T-cell (primary cell): Measurements from ENCODE around the gene TK1. TPM values are rescaled to one million over a fixed set of nuclear protein-coding genes. Genes with fewer than 3 reads are reported as not detected.
A peak's percentile ranks its signal among the peaks of the same experiment; 100 is the strongest.

Experiments
- ATAC-seq, 4 experiments: fragments of 200-7000 bp in 3 of 4; fragments of 150-1000 bp in 1 of 4; cut with Tn5 transposase; replicated peaks in 1 of 4; 1 replicate in 3 of 4; 2 replicates in 1 of 4; pipeline ENCODE4 v1.10.0; 2021; ENCODE audit warnings: moderate library complexity in 3 of 4, mild to moderate bottlenecking in 2 of 4, moderate number of reproducible peaks in 1 of 4
- CTCF ChIA-PET, 2 donors: fragments of 300-600 bp; sonication (Branson Sonifier 250); formaldehyde crosslinking; loops; one replicate each; lab custom pipeline; 2022; ENCODE audit warnings: antibody characterized with exemption in 2 of 2; lab: Charles Lee
- POLR2A ChIA-PET, 2 donors: fragments of 300-600 bp; sonication (Branson Sonifier 250); formaldehyde crosslinking; loops; one replicate each; lab custom pipeline; 2022; ENCODE audit warnings: antibody characterized with exemption in 2 of 2; lab: Charles Lee
- DNase-seq, 35 experiments: peaks; one replicate each; pipeline versions ENCODE4 v3.0.0 to v3.0.0-alpha.2; 2013 to 2023
- H3K27ac ChIP-seq: one replicate; pipeline ENCODE4 v1.5.1; 2013; ENCODE audit warnings: low read length
- H3K27me3 ChIP-seq, 2 experiments: replicated peaks in 1 of 2; 1 replicate in 1 of 2; 2 replicates in 1 of 2; pipeline versions ENCODE4 v1.6.1 to v1.7.0; 2013; ENCODE audit warnings: low read length in 1 of 2, mixed read lengths in 1 of 2; ENCODE audit not compliant: control insufficient read depth in 2 of 2, insufficient read depth in 2 of 2; ENCODE audit errors: extremely low read depth in 1 of 2
- H3K36me3 ChIP-seq, 2 donors: 1 replicate in 1 of 2; 2 replicates in 1 of 2; pipeline versions ENCODE4 v1.6.1 to v1.7.0; 2013; ENCODE audit warnings: low read length in 1 of 2; ENCODE audit not compliant: control insufficient read depth in 2 of 2, insufficient read depth in 1 of 2; ENCODE audit errors: extremely low read depth in 1 of 2
- H3K4me1 ChIP-seq, 2 experiments: 1 replicate in 1 of 2; 2 replicates in 1 of 2; pipeline versions ENCODE4 v1.6.1 to v1.7.0; 2013; ENCODE audit warnings: low read length in 2 of 2, mixed read lengths in 1 of 2; ENCODE audit not compliant: insufficient read depth in 2 of 2, control insufficient read depth in 1 of 2; ENCODE audit errors: extremely low read depth in 1 of 2
- H3K4me3 ChIP-seq, 2 donors: 1 replicate in 1 of 2; 2 replicates in 1 of 2; pipeline versions ENCODE4 v1.5.1 to v1.7.0; 2013; ENCODE audit warnings: mild to moderate bottlenecking in 2 of 2, low read length in 1 of 2, moderate library complexity in 1 of 2; ENCODE audit not compliant: control insufficient read depth in 1 of 2; ENCODE audit errors: extremely low read depth in 1 of 2
- H3K9me3 ChIP-seq: 2 replicates; pipeline ENCODE4 v1.7.0; 2013
- H3K27ac Mint-ChIP-seq, 2 donors: one replicate each; pipeline ENCODE4 v1.8.0; 2020 to 2021; ENCODE audit warnings: mild to moderate bottlenecking in 2 of 2, mixed read lengths in 2 of 2
- H3K27me3 Mint-ChIP-seq, 2 donors: one replicate each; pipeline ENCODE4 v1.8.0; 2021 to 2022; ENCODE audit warnings: mixed read lengths in 2 of 2
- H3K36me3 Mint-ChIP-seq: one replicate; pipeline ENCODE4 v1.8.0; 2021; ENCODE audit warnings: mixed read lengths
- H3K4me1 Mint-ChIP-seq, 3 donors: one replicate each; pipeline ENCODE4 v1.8.0; 2020 to 2022; ENCODE audit warnings: mixed read lengths in 3 of 3, mild to moderate bottlenecking in 1 of 3
- H3K4me3 Mint-ChIP-seq, 3 donors: one replicate each; pipeline ENCODE4 v1.8.0; 2020 to 2022; ENCODE audit warnings: mild to moderate bottlenecking in 3 of 3, mixed read lengths in 3 of 3, moderate library complexity in 3 of 3
- H3K9me3 Mint-ChIP-seq, 3 donors: one replicate each; pipeline ENCODE4 v1.8.0; 2020 to 2022; ENCODE audit warnings: mixed read lengths in 3 of 3
- WGBS: methylation state at CpG from one replicate; pipeline ENCODE4 v1.1.5; 2013; ENCODE audit warnings: missing lambda C conversion rate; ENCODE audit not compliant: insufficient coverage; 5-methylcytosine and 5-hydroxymethylcytosine counted together
- total RNA-seq, 35 experiments: library from RNA in 6 of 35; stranded (reverse) in 6 of 35; fragments of 120-200 nt in 1 of 35; gene quantifications; one replicate each; pipeline versions ENCODE4 v1.2.1 to v1.2.4 and lab custom pipeline; 2013 to 2026

The TK1 gene
- total RNA-seq, 5 donors from 2014 or later (not counting 1 experiment from before 2014, with no cell fraction given), result 1.6 to 3.3 (median 2.2) TPM

- no peaks in the 10 kb centered on the region for H3K9me3 Mint-ChIP-seq
- Histone ChIP-seq H3K4me3 (no peak overlapping the region), H3K9me3 (no peaks in the 10 kb centered on the region), H3K36me3 (peaks cover 0 to 3% of the 10 kb centered on the region in 2 donors), H3K27me3 (no peaks in the 10 kb centered on the region), H3K4me1 (peaks cover 3 to 47% of the 10 kb centered on the region in 2 experiments), H3K27ac (peak overlapping the region; percentile 48)
- no peak overlapping the region for H3K4me3 Mint-ChIP-seq
- H3K27ac Mint-ChIP-seq, result peak overlapping the region; percentile 11 to 25
- H3K4me1 Mint-ChIP-seq, result peaks cover 27 to 37% (median 33%) of the 10 kb centered on the region in 3 donors
- POLR2A ChIA-PET, result no interaction called here
- peaks cover 3% of the 10 kb centered on the region for H3K36me3 Mint-ChIP-seq
- CTCF ChIA-PET, result no interaction called here
- peak in 3 of 4 experiments; percentile 32 to 86 (median 44) for ATAC-seq
- H3K27me3 Mint-ChIP-seq, result no peaks in the 10 kb centered on the region
- 67% methylated on average over 2 of the region's 8 CpGs for WGBS
- peak in 2 of 35 experiments; percentile 44 to 48 for DNase-seq
Measured at GRCh38 chr17:78147315-78147998, 39.4 kb downstream of the TK1 start.

GRCh38 chr17:78146881-78147280 lies 40.0 kb downstream of the TK1 start:
- Histone ChIP-seq H3K36me3 (peaks cover 1 to 9% of the 10 kb centered on the region in 2 donors), H3K4me1 (peaks cover 3 to 53% of the 10 kb centered on the region in 2 experiments), H3K9me3 (no peaks in the 10 kb centered on the region), H3K27ac (peak overlapping the region; percentile 48), H3K27me3 (no peaks in the 10 kb centered on the region), H3K4me3 (no peak overlapping the region)
- Mint-ChIP-seq H3K27ac (peak overlapping the region in 1 of 2 donors; percentile 11), H3K36me3 (peaks cover 4% of the 10 kb centered on the region), H3K4me3 (no peak overlapping the region), H3K27me3 (no peaks in the 10 kb centered on the region), H3K9me3 (no peaks in the 10 kb centered on the region), H3K4me1 (peaks cover 27 to 43% (median 38%) of the 10 kb centered on the region in 3 donors)
- no peak for ATAC-seq
- POLR2A ChIA-PET, result no interaction called here
- 82% methylated on average over 3 of the region's 6 CpGs for WGBS
- no peak for DNase-seq
- CTCF ChIA-PET, result no interaction called here

- WGBS, result no CpG with 5 or more reads among the region's 7 CpGs
- no peak overlapping the region for H3K4me3 ChIP-seq
- H3K27ac ChIP-seq, result no peak overlapping the region
- Mint-ChIP-seq H3K4me3 (no peak overlapping the region), H3K36me3 (peaks cover 4% of the 10 kb centered on the region), H3K4me1 (peaks cover 29 to 47% (median 43%) of the 10 kb centered on the region in 3 donors), H3K27me3 (no peaks in the 10 kb centered on the region), H3K9me3 (no peaks in the 10 kb centered on the region), H3K27ac (peak overlapping the region in 1 of 2 donors; percentile 58)
- no peak for DNase-seq
- ATAC-seq, result no peak
- no peaks in the 10 kb centered on the region for H3K27me3 ChIP-seq
- ChIA-PET POLR2A (no interaction called here), CTCF (no interaction called here)
- no peaks in the 10 kb centered on the region for H3K9me3 ChIP-seq
- peaks cover 5 to 13% of the 10 kb centered on the region in 2 donors for H3K36me3 ChIP-seq
- H3K4me1 ChIP-seq, result peaks cover 3 to 57% of the 10 kb centered on the region in 2 experiments
Measured at GRCh38 chr17:78146471-78146869, 40.4 kb downstream of the TK1 start.

- Mint-ChIP-seq H3K4me1 (peaks cover 40 to 56% (median 52%) of the 10 kb centered on the region in 3 donors), H3K27ac (peak overlapping the region in 1 of 2 donors; percentile 11), H3K36me3 (peaks cover 7% of the 10 kb centered on the region), H3K4me3 (no peak overlapping the region), H3K9me3 (no peaks in the 10 kb centered on the region), H3K27me3 (no peaks in the 10 kb centered on the region)
- Histone ChIP-seq H3K27me3 (no peaks in the 10 kb centered on the region), H3K4me1 (peaks cover 6 to 71% of the 10 kb centered on the region in 2 experiments), H3K27ac (no peak overlapping the region), H3K4me3 (no peak overlapping the region), H3K36me3 (peaks cover 7 to 19% of the 10 kb centered on the region in 2 donors), H3K9me3 (no peaks in the 10 kb centered on the region)
- CTCF ChIA-PET, result no interaction called here
- POLR2A ChIA-PET, result no interaction called here
- no peak for ATAC-seq
- DNase-seq, result peak in 1 of 35 experiments; percentile 3
- 84% methylated on average over 14 of the region's 18 CpGs for WGBS
Measured at GRCh38 chr17:78144736-78145641, 41.9 kb downstream of the TK1 start.

- POLR2A ChIA-PET, result no interaction called here
- Histone ChIP-seq H3K27ac (peak overlapping the region; percentile 36), H3K4me1 (peaks cover 6 to 78% of the 10 kb centered on the region in 2 experiments), H3K27me3 (no peaks in the 10 kb centered on the region), H3K9me3 (no peaks in the 10 kb centered on the region), H3K4me3 (no peak overlapping the region), H3K36me3 (peaks cover 7 to 20% of the 10 kb centered on the region in 2 donors)
- peak overlapping the region; percentile 30 to 43 for H3K27ac Mint-ChIP-seq
- DNase-seq, result no peak
- H3K4me1 Mint-ChIP-seq, result peaks cover 45 to 61% (median 57%) of the 10 kb centered on the region in 3 donors
- ATAC-seq, result no peak
- CTCF ChIA-PET, result interaction anchor here in 1 of 2 donors (0.6 kb wide), 1 partner anchor 24 kb away, joined by 3 read pairs; no protein-coding TSS in a partner anchor
- H3K27me3 Mint-ChIP-seq, result no peaks in the 10 kb centered on the region
- no peaks in the 10 kb centered on the region for H3K9me3 Mint-ChIP-seq
- 82% methylated on average over 6 of the region's 11 CpGs for WGBS
- H3K36me3 Mint-ChIP-seq, result peaks cover 7% of the 10 kb centered on the region
- H3K4me3 Mint-ChIP-seq, result no peak overlapping the region
Measured at GRCh38 chr17:78144147-78144719, 42.6 kb downstream of the TK1 start.
